GM23248 (cell line): ENCODE data around the gene GDAP2. TPM values are rescaled to one million over a fixed set of nuclear protein-coding genes. Genes with fewer than 3 reads are reported as not detected.

Experiments used
- DNase-seq: peaks from one replicate; pipeline ENCODE4 v3.0.0-alpha.2; 2015
- H2AFZ ChIP-seq: fragments of 200-600 bp; sonication (generic); 2 replicates; pipeline ENCODE4 v1.6.1; 2016; ENCODE audit warnings: antibody characterized with exemption
- H3F3A ChIP-seq: fragments of 200-600 bp; sonication (generic); 2 replicates; pipeline ENCODE4 v1.6.1; 2016; ENCODE audit warnings: mild to moderate bottlenecking, antibody characterized with exemption, mixed run types; ENCODE audit not compliant: insufficient read depth
- H3K27ac ChIP-seq: fragments of 200-600 bp; sonication (generic); 2 replicates; pipeline ENCODE4 v1.5.1; 2016; ENCODE audit warnings: mild to moderate bottlenecking
- H3K27me3 ChIP-seq: fragments of 200-600 bp; sonication (generic); replicated peaks from 2 replicates; pipeline ENCODE4 v1.6.1; 2016; ENCODE audit warnings: mild to moderate bottlenecking; ENCODE audit not compliant: insufficient read depth
- H3K36me3 ChIP-seq: fragments of 200-600 bp; sonication (generic); 2 replicates; pipeline ENCODE4 v1.6.1; 2016; ENCODE audit warnings: low read depth, mild to moderate bottlenecking
- H3K4me1 ChIP-seq: fragments of 200-600 bp; sonication (generic); 2 replicates; pipeline ENCODE4 v1.6.1; 2016; ENCODE audit warnings: mild to moderate bottlenecking; ENCODE audit not compliant: insufficient read depth
- H3K4me2 ChIP-seq: fragments of 200-600 bp; sonication (generic); one replicate; pipeline ENCODE4 v1.6.1; 2016; ENCODE audit warnings: mild to moderate bottlenecking; ENCODE audit not compliant: unreplicated experiment
- H3K4me3 ChIP-seq: fragments of 200-600 bp; sonication (generic); 2 replicates; pipeline ENCODE4 v1.5.1; 2016; ENCODE audit warnings: mild to moderate bottlenecking
- H3K79me2 ChIP-seq: fragments of 200-600 bp; sonication (generic); 2 replicates; pipeline ENCODE4 v1.6.1; 2016; ENCODE audit warnings: mild to moderate bottlenecking; ENCODE audit not compliant: insufficient read depth
- H3K9ac ChIP-seq: fragments of 200-600 bp; sonication (generic); 2 replicates; pipeline ENCODE4 v1.6.1; 2016; ENCODE audit warnings: mild to moderate bottlenecking
- H3K9me2 ChIP-seq: fragments of 200-600 bp; sonication (generic); 2 replicates; pipeline ENCODE4 v1.6.1; 2016; ENCODE audit warnings: mixed run types, mild to moderate bottlenecking, moderate library complexity; ENCODE audit not compliant: insufficient read depth
- H3K9me3 ChIP-seq: fragments of 200-600 bp; sonication (generic); one replicate; pipeline ENCODE4 v1.6.1; 2017; ENCODE audit warnings: low read depth
- H4K20me1 ChIP-seq: fragments of 200-600 bp; sonication (generic); 2 replicates; pipeline ENCODE4 v1.6.0; 2016; ENCODE audit not compliant: insufficient read depth
- EZH2 ChIP-seq: fragments of 200-600 bp; sonication (generic); IDR thresholded peaks from 2 replicates; pipeline ENCODE4 v1.6.1; 2018; ENCODE audit warnings: antibody characterized with exemption, mild to moderate bottlenecking; ENCODE audit not compliant: insufficient read depth, poor library complexity, severe bottlenecking
- EZH2phosphoT487 ChIP-seq: fragments of 200-600 bp; sonication (generic); IDR thresholded peaks from 2 replicates; pipeline ENCODE4 v1.6.1; 2018; ENCODE audit warnings: antibody characterized with exemption, moderate library complexity, mild to moderate bottlenecking, low read depth; ENCODE audit not compliant: insufficient read depth
- WGBS, 2 experiments: methylation state at CpG; one replicate each; pipeline ENCODE4 v1.1.6; 2015 to 2017; ENCODE audit warnings: low lambda C conversion rate in 2 of 2, low coverage in 1 of 2; ENCODE audit errors: missing lambda C conversion rate in 2 of 2; 5-methylcytosine and 5-hydroxymethylcytosine counted together
- in situ Hi-C: fragments of 300-500 bp; cut with MboI; formaldehyde crosslinking; loops from 2 replicates; pipeline ENCODE4 v1.15.0; 2020
- polyA plus RNA-seq: library from polyadenylated mRNA; unstranded; fragments of >200 nt; fragmentation: Nextera tagmentation; extraction: Ambion mirVana; gene quantifications from 2 replicates; pipeline ENCODE4 v1.2.1, GENCODE V29; 2016
- total RNA-seq: library from RNA; depleted of rRNA; stranded (reverse); fragments of >200 nt; shearing (Covaris generic); gene quantifications from 2 replicates; pipeline ENCODE4 v1.2.3, GENCODE V29; 2014

Gene GDAP2
- total and polyA plus RNA-seq, 2 experiments from 2014 or later: 17.9 to 19.6 TPM

DNA sequence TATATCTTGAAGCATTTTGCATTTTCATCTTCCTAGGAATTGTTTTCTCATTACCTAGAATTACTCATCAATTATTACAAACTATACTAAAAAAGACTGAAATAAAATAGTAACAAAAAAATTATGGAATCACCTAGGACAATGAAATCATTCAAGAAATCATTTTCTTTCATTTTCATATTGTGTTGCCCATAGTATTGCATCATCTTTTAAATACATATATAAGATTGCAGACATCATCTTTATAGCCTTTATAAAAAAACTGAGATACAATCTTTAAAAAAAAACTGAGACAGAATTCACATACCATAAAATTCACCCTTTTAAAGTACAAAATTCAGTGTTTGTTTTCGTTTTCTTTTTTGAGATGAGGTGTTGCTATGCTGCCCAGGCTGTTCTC is 29.6 kb downstream of the GDAP2 start:
- Histone ChIP-seq H3K4me2 (no peak overlapping the region), H3K9me3 (no peaks in the 10 kb centered on the region), H4K20me1 (no peaks in the 10 kb centered on the region), H3F3A (0 out of 2 replicates have a peak, but pooled peaks cover 24% of the 10 kb centered on the region), H2AFZ (no peak overlapping the region), H3K9ac (no peak overlapping the region), H3K4me3 (no peak overlapping the region), H3K9me2 (no peaks in the 10 kb centered on the region), H3K36me3 (peaks cover 24% of the 10 kb centered on the region), H3K27ac (no peak overlapping the region), H3K4me1 (peaks cover 4% of the 10 kb centered on the region; the same call in 1 of the 2 replicates), H3K79me2 (no peaks in the 10 kb centered on the region), H3K27me3 (no peaks in the 10 kb centered on the region)
- no peak for DNase-seq
- WGBS, 2 experiments: 67 to 83% methylated on average over 1 of the region's 1 CpG
- in situ Hi-C loops: loop anchor here (25.0 kb wide), 1 partner anchor 812 kb away; no protein-coding TSS in a partner anchor
- TF ChIP-seq EZH2: no peak
- no peak for TF ChIP-seq EZH2phosphoT487

DNA sequence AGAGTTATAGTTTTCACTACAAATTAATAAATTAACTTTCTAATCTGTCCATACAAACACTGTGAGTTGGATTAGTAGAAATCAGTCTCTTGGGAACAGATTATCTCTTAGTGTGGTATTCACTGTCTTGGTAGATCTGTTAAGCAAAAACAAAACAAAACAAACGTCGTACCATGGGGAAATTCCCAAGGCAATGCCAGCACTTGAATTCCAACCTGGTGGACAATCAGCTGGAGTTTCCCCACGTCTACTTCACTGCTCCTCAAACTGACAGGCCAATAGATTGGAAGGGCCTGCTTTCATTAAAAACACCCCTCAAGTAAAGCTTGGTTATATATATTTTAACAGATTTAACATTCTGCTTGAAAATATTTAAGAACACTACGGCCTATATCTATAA is 31.9 kb downstream of the GDAP2 start:
- Histone ChIP-seq H3K9me3 (no peaks in the 10 kb centered on the region), H3K4me2 (no peak overlapping the region), H3K9me2 (no peaks in the 10 kb centered on the region), H2AFZ (no peak overlapping the region), H3K79me2 (no peaks in the 10 kb centered on the region), H4K20me1 (no peaks in the 10 kb centered on the region), H3K9ac (no peak overlapping the region), H3F3A (0 out of 2 replicates have a peak, but pooled peaks cover 24% of the 10 kb centered on the region), H3K36me3 (peaks cover 8% of the 10 kb centered on the region), H3K27ac (no peak overlapping the region), H3K4me3 (no peak overlapping the region), H3K4me1 (peaks cover 4% of the 10 kb centered on the region; the same call in 1 of the 2 replicates), H3K27me3 (no peaks in the 10 kb centered on the region)
- in situ Hi-C loops: no loop called here
- DNase-seq: no peak
- 65 to 70% methylated on average over 4 of the region's 4 CpGs for WGBS, 2 experiments
- no peak for TF ChIP-seq EZH2phosphoT487
- TF ChIP-seq EZH2: no peak

DNA sequence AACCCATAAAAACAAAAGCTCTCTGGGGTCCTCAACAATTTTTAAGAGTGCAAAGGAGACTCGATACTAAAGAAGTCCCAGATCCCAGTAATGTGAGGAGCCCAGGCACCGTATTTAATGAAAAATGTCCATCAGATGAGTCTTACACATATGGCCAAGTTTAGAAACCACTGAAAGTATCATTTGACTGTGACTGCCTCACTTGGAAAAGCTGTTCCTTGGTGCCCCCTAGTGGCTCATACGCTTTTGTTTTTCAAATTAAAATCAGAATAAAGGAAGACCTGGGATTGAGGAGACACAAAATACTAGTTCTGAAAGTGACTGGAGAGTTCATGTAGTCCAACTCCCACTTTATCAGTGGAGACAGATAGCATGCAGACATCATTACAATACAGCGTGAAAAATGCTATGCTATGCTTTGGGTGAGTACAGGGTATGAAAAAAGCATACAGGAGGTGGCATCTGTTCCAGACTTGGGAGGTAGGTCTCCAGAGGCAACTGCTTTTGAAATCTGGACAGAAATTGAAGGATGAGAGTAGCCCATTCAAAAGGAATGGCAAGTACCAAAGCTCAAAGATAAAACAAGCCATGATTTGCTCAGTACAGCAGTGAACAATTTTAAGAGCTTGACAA is 33.8 kb downstream of the GDAP2 start:
- H4K20me1 ChIP-seq: no peaks in the 10 kb centered on the region
- DNase-seq: peak; percentile 90
- no peak overlapping the region for H3K4me3 ChIP-seq
- in situ Hi-C loops: no loop called here
- no peaks in the 10 kb centered on the region for H3K27me3 ChIP-seq
- peaks cover 4% of the 10 kb centered on the region; the same call in 1 of the 2 replicates for H3K4me1 ChIP-seq
- no peaks in the 10 kb centered on the region for H3K9me3 ChIP-seq
- no peaks in the 10 kb centered on the region for H3K79me2 ChIP-seq
- H3K9ac ChIP-seq: no peak overlapping the region
- H3F3A ChIP-seq: 0 out of 2 replicates have a peak, but pooled peaks cover 24% of the 10 kb centered on the region
- H3K36me3 ChIP-seq: peaks cover 3% of the 10 kb centered on the region
- H2AFZ ChIP-seq: no peak overlapping the region
- WGBS, 2 experiments: 0 to 2% methylated on average over 4 of the region's 4 CpGs
- no peak overlapping the region for H3K4me2 ChIP-seq
- H3K9me2 ChIP-seq: 0 out of 2 replicates have a peak, but pooled peaks cover 3% of the 10 kb centered on the region
- TF ChIP-seq EZH2phosphoT487: no peak
- TF ChIP-seq EZH2: no peak
- H3K27ac ChIP-seq: no peak overlapping the region

GRCh38 chr1:117894078-117894477 is 35.3 kb downstream of the GDAP2 start:
- WGBS, 2 experiments: 64 to 80% methylated on average over 1 of the region's 1 CpG
- H3K4me1 ChIP-seq: peaks cover 4% of the 10 kb centered on the region; the same call in 1 of the 2 replicates
- H3K4me3 ChIP-seq: no peak overlapping the region
- in situ Hi-C loops: no loop called here
- no peak overlapping the region for H3K4me2 ChIP-seq
- DNase-seq: no peak
- no peaks in the 10 kb centered on the region for H3K9me3 ChIP-seq
- H3K36me3 ChIP-seq: peaks cover 3% of the 10 kb centered on the region
- H3K9ac ChIP-seq: no peak overlapping the region
- no peak overlapping the region for H2AFZ ChIP-seq
- no peaks in the 10 kb centered on the region for H3K27me3 ChIP-seq
- no peak for TF ChIP-seq EZH2phosphoT487
- H3K79me2 ChIP-seq: no peaks in the 10 kb centered on the region
- no peaks in the 10 kb centered on the region for H4K20me1 ChIP-seq
- 0 out of 2 replicates have a peak, but pooled peaks cover 4% of the 10 kb centered on the region for H3K9me2 ChIP-seq
- H3K27ac ChIP-seq: no peak overlapping the region
- H3F3A ChIP-seq: 0 out of 2 replicates have a peak, but pooled peaks cover 20% of the 10 kb centered on the region
